Effector memory CD4-positive, alpha-beta T cell (primary cell): ENCODE measurements around the gene RHOBTB1.
A peak's percentile ranks its signal among the peaks of the same experiment; 100 is the strongest.

Experiments used
- DNase-seq, 3 donors: peaks; one replicate each; pipeline ENCODE4 v3.0.0-alpha.2; 2020
- H3K27ac ChIP-seq: 2 replicates; pipeline ENCODE4 v1.7.0; 2013; ENCODE audit warnings: mild to moderate bottlenecking, low read length, moderate library complexity; ENCODE audit not compliant: insufficient read depth, poor library complexity, severe bottlenecking
- H3K27me3 ChIP-seq: replicated peaks from 2 replicates; pipeline ENCODE4 v1.7.0; 2013; ENCODE audit warnings: mild to moderate bottlenecking, low read length; ENCODE audit not compliant: insufficient read depth, control insufficient read depth, poor library complexity, severe bottlenecking
- H3K36me3 ChIP-seq: 2 replicates; pipeline ENCODE4 v1.7.0; 2013; ENCODE audit warnings: mild to moderate bottlenecking, low read length, moderate library complexity; ENCODE audit not compliant: control insufficient read depth, insufficient read depth
- H3K4me1 ChIP-seq: 2 replicates; pipeline ENCODE4 v1.7.0; 2013; ENCODE audit warnings: low read length, mild to moderate bottlenecking; ENCODE audit not compliant: control insufficient read depth, insufficient read depth, poor library complexity, severe bottlenecking
- H3K4me3 ChIP-seq: 2 replicates; pipeline ENCODE4 v1.7.0; 2013; ENCODE audit warnings: low read length, low read depth, mild to moderate bottlenecking; ENCODE audit not compliant: insufficient read depth, poor library complexity, severe bottlenecking
- H3K9me3 ChIP-seq: 2 replicates; pipeline ENCODE4 v1.7.0; 2013; ENCODE audit warnings: mild to moderate bottlenecking, low read length, moderate library complexity; ENCODE audit not compliant: control insufficient read depth

RHOBTB1 gene

GRCh38 chr10:60942788-60943315 lies 1.1 kb downstream of the RHOBTB1 start:
- Histone ChIP-seq H3K9me3 (no peaks in the 10 kb centered on the region), H3K4me1 (peaks cover 10% of the 10 kb centered on the region), H3K27me3 (peaks cover 31% of the 10 kb centered on the region), H3K4me3 (peak overlapping the region; percentile 53), H3K27ac (no peak overlapping the region), H3K36me3 (no peaks in the 10 kb centered on the region)
- no peak for DNase-seq

- H3K27me3 ChIP-seq = peaks cover 27% of the 10 kb centered on the region
- H3K36me3 ChIP-seq = no peaks in the 10 kb centered on the region
- H3K9me3 ChIP-seq = no peaks in the 10 kb centered on the region
- H3K4me3 ChIP-seq = no peak overlapping the region
- no peak for DNase-seq
- H3K27ac ChIP-seq = no peak overlapping the region
- peaks cover 10% of the 10 kb centered on the region for H3K4me1 ChIP-seq
These were observed 1.7 kb downstream of the RHOBTB1 start for GRCh38 chr10:60942134-60942787.

GRCh38 chr10:60940446-60940845 lies 3.5 kb downstream of the RHOBTB1 start:
- DNase-seq = no peak
- Histone ChIP-seq H3K36me3 (no peaks in the 10 kb centered on the region), H3K27ac (no peak overlapping the region), H3K9me3 (no peaks in the 10 kb centered on the region), H3K27me3 (peaks cover 26% of the 10 kb centered on the region), H3K4me1 (peaks cover 10% of the 10 kb centered on the region), H3K4me3 (no peak overlapping the region)

GRCh38 chr10:60937784-60938654 lies 6.0 kb downstream of the RHOBTB1 start:
- Histone ChIP-seq H3K27ac (no peak overlapping the region), H3K9me3 (no peaks in the 10 kb centered on the region), H3K4me3 (no peak overlapping the region), H3K27me3 (peaks cover 7% of the 10 kb centered on the region), H3K36me3 (no peaks in the 10 kb centered on the region), H3K4me1 (peaks cover 3% of the 10 kb centered on the region)
- DNase-seq = no peak

- H3K36me3 ChIP-seq = no peaks in the 10 kb centered on the region
- no peak overlapping the region for H3K27ac ChIP-seq
- no peak for DNase-seq
- no peaks in the 10 kb centered on the region for H3K27me3 ChIP-seq
- no peak overlapping the region for H3K4me3 ChIP-seq
- H3K4me1 ChIP-seq = no peaks in the 10 kb centered on the region
- no peaks in the 10 kb centered on the region for H3K9me3 ChIP-seq
These were observed 7.0 kb downstream of the RHOBTB1 start for GRCh38 chr10:60937022-60937421.

- H3K9me3 ChIP-seq = no peaks in the 10 kb centered on the region
- H3K36me3 ChIP-seq = no peaks in the 10 kb centered on the region
- no peak for DNase-seq
- H3K27me3 ChIP-seq = no peaks in the 10 kb centered on the region
- H3K4me3 ChIP-seq = no peak overlapping the region
- no peak overlapping the region for H3K27ac ChIP-seq
- no peaks in the 10 kb centered on the region for H3K4me1 ChIP-seq
These were observed 9.5 kb downstream of the RHOBTB1 start for GRCh38 chr10:60934215-60935175.

- DNase-seq = no peak
- no peaks in the 10 kb centered on the region for H3K9me3 ChIP-seq
- H3K4me3 ChIP-seq = no peak overlapping the region
- H3K36me3 ChIP-seq = no peaks in the 10 kb centered on the region
- no peaks in the 10 kb centered on the region for H3K4me1 ChIP-seq
- H3K27me3 ChIP-seq = no peaks in the 10 kb centered on the region
- no peak overlapping the region for H3K27ac ChIP-seq
These were observed 11.2 kb downstream of the RHOBTB1 start for GRCh38 chr10:60932756-60933155.

GRCh38 chr10:60930237-60930636 lies 13.7 kb downstream of the RHOBTB1 start:
- Histone ChIP-seq H3K9me3 (no peaks in the 10 kb centered on the region), H3K4me1 (no peaks in the 10 kb centered on the region), H3K4me3 (no peak overlapping the region), H3K27ac (no peak overlapping the region), H3K27me3 (no peaks in the 10 kb centered on the region), H3K36me3 (no peaks in the 10 kb centered on the region)
- DNase-seq = no peak

- no peak for DNase-seq
- no peaks in the 10 kb centered on the region for H3K36me3 ChIP-seq
These were observed 22.4 kb downstream of the RHOBTB1 start for GRCh38 chr10:60921633-60922032.

More at GRCh38 chr10:60921633-60922032, 22.4 kb downstream of the RHOBTB1 start:
- H3K4me3 ChIP-seq = no peak overlapping the region
- no peak overlapping the region for H3K27ac ChIP-seq
- no peaks in the 10 kb centered on the region for H3K9me3 ChIP-seq
- H3K27me3 ChIP-seq = no peaks in the 10 kb centered on the region
- H3K4me1 ChIP-seq = no peaks in the 10 kb centered on the region
